Mammary epithelial cell (primary cell): ENCODE data around the gene LMO7.

Experiments
- CTCF ChIP-seq, 2 donors: IDR thresholded peaks in 1 of 2; conservative IDR thresholded peaks in 1 of 2; 2 replicates each; pipeline ENCODE4 v1.5.1; 2011 to 2012; ENCODE audit warnings: inconsistent platforms in 2 of 2, low read length in 2 of 2, mild to moderate bottlenecking in 2 of 2, control low read depth in 1 of 2, low read depth in 1 of 2; ENCODE audit not compliant: insufficient read depth in 1 of 2; ENCODE audit errors: extremely low read depth in 1 of 2
- EZH2 ChIP-seq: IDR thresholded peaks from 2 replicates; pipeline ENCODE4 v1.6.1; 2012; ENCODE audit warnings: low read length, inconsistent platforms, borderline replicate concordance

GRCh38 chr13:75812751-75813181 is 176.6 kb downstream of the LMO7 start:
- TF ChIP-seq CTCF (conservative IDR thresholded peaks at IDR 0.05 in 1 of 2, IDR thresholded peaks at IDR 0.05 in 1 of 2; ENCODE audit: extremely low read depth in 1 of 2, insufficient read depth in 1 of 2, low read depth in 1 of 2, low read length in 2 of 2), result no peak
- no peak for TF ChIP-seq EZH2
